T-helper 1 cell treated with Interleukin-12 subunit alpha and Interleukin-12 subunit beta and Interleukin-4 antibody, amounts not matched to agents 30 ng/mL and 1 ng/mL, for 36 hours (primary cell): ENCODE data around the gene HEPACAM. TPM values are rescaled to one million over a fixed set of nuclear protein-coding genes. Genes with fewer than 3 reads are reported as not detected.

ENCODE experiments used
- intact Hi-C: fragments of 100-400 bp; cut with micrococcal nuclease; formaldehyde crosslinking; loops from one replicate; pipeline ENCODE4 v1.15.1; 2024
- total RNA-seq: library from RNA; stranded (reverse); gene quantifications from 2 replicates; pipeline ENCODE4 v1.2.3, GENCODE V29; 2022

Gene HEPACAM
- total RNA-seq, 1 donor from 2014 or later, result not detected

DNA sequence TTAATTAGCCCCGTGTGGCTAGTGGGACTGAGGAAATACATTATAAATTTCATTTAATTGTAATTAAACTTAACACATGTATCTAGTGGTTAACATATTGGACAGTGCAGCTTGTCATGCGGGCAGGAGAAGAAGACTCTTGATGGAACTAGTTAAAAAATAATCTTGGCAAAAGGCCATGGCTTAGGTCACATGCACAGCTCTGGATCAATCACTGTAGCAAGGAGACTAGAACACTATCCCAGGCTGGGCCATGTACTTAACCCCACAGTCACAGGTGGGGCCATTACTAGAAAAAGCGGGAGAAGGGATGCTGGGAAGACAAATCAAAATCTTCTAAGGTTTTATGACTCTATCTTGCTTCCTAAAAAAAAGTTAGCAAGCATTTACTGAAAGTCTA lies 8.7 kb upstream of the HEPACAM start:
- intact Hi-C loops, result no loop called here

- intact Hi-C loops, result no loop called here
Observed at GRCh38 chr11:124943741-124944140, 7.9 kb upstream of the HEPACAM start.

DNA sequence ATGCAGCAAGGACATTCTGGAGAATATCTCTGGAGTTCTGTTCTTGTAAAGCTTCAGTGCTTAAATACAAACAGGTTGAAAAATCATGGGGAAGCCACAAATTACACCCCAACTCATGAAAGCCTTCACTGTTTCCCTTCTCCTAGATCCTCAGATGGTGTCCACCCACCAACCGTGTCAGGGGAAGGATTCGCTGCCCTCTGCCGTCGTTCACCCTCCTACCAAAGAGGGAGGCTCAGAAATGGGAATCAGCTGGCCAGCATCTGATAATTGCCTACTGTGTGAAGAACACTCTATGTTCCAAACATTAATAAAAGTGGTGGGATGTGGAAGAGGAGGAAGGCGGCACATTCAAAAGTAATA lies 7.4 kb upstream of the HEPACAM start:
- intact Hi-C loops, result no loop called here

DNA sequence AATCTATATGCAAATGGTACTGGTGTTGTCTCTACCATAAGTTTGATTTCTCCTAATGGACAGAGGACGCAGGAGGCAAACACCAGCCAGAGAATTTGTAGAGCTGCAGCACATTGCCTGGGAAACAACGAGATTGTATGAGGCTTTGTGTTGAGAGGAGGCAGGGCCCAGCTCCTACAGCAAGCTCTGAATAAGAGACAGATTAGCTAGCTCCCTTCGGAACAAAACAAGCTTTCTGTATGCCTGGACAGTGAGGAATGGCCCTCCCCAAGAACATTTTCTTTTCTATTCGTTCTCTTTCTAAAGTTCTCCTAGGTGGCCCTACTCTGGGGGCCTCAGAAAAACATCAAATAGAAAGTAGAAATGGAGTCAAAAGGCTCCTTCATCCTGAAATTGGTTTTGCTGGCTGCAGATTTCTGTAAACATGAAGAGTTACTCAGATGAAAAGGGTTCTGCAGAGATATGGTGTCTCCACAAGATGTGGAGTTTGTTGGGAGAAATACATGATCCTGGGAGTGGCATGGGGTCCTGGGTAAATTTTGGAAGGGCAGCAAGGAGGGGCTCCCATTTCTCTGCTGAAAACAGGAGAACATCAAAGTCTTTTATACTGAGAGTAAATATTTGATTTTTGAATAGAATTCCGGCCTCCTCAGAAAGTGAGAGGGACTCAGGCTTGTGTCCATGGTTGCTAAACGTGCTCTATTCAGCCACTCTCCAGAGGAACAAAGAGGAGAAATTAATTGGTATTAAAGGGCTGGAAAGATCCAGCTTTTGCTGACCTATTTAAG lies 6.8 kb upstream of the HEPACAM start:
- intact Hi-C loops, result no loop called here

- intact Hi-C loops, result no loop called here
Observed at GRCh38 chr11:124941703-124942102, 5.9 kb upstream of the HEPACAM start.

- intact Hi-C loops, result no loop called here
Observed at GRCh38 chr11:124938970-124939369, 3.1 kb upstream of the HEPACAM start.

- intact Hi-C loops, result no loop called here
Observed at GRCh38 chr11:124938206-124938765, 2.4 kb upstream of the HEPACAM start.

DNA sequence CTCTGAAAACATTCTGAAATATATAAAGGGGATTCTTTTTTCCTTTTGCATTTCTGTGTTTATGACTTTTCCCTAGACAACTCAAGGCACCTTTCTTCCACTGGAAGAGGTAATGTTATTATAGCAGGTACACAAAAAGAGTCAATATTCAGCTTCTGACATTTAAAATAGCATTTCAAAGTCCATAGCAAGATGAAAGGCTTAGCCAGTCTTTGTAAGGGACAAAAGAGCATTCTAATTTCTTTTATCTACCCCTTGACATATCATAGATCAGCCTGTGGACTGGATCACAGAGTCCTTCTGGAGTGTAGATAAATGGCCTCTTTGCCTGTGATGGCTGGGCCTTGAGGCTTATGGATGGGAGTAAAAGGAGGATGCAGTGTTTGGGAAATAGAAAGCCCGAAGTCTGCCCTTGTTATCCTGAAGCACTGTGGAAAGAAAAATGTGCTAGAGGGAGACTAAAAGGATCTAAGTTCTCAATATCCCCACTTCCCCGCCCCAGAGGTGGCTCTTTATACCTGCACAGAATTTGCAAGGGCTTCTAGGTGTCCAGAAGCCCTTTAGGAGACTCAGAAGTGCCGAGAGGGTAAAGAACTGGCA lies 1.6 kb upstream of the HEPACAM start:
- intact Hi-C loops, result no loop called here

DNA sequence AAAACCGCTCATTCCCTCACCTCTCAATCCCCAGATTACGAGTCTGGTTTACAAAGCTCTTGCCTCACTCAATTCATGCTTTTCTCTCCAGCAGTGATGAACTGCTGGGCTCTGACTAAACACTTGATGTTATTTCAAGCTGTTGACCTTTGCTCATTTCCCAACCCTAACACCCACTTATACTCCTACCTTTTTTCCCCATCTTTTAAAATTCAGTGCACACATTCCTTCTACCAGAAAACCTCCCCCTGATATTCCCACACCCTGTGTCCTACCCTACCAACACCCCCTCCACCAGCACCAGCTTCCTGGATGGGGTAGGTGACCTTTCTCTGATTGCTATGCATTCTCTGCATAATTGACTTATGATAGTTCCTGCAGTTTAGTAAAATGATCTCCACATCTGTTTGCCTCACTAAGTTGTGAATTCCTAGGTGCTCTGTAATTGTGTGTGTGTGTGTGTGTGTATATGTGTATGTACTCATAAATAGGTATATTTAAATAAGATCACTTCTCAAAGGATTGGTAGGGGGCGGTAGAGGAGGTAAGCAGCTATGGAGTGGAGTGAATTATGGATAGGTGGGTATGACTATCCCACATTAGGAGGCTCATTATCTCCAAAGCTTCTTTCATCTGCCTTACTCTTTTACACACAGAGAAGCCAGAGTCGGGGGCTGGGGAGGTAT lies 842 bp downstream of the HEPACAM start:
- intact Hi-C loops, result no loop called here

DNA sequence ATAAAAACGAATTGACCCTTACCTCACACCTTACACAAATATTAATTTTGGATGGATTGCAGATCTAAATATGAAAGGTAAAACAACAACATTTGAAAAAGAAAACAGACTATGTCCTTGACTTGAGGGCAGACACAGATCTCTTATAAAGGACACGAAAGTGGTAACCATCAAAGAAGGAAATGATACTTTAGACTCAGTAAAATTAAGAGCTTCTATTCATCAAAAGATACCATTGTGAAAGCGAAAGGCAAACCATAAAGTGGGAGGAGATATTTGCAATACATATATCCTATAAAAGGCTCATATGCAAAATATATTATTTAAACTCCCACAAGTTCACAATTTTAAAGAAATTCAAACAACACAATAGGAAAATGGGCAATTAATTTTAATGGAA lies 5.0 kb downstream of the HEPACAM start:
- intact Hi-C loops, result no loop called here

- intact Hi-C loops, result no loop called here
Observed at GRCh38 chr11:124928942-124929665, 6.7 kb downstream of the HEPACAM start.

- intact Hi-C loops, result loop anchor here (5.0 kb wide), 1 partner anchor 46 kb away; no protein-coding TSS in a partner anchor
Observed at GRCh38 chr11:124923296-124923695, 12.6 kb downstream of the HEPACAM start.

- intact Hi-C loops, result loop anchor here (5.0 kb wide), 1 partner anchor 46 kb away; no protein-coding TSS in a partner anchor
Observed at GRCh38 chr11:124922831-124923230, 13.0 kb downstream of the HEPACAM start.

DNA sequence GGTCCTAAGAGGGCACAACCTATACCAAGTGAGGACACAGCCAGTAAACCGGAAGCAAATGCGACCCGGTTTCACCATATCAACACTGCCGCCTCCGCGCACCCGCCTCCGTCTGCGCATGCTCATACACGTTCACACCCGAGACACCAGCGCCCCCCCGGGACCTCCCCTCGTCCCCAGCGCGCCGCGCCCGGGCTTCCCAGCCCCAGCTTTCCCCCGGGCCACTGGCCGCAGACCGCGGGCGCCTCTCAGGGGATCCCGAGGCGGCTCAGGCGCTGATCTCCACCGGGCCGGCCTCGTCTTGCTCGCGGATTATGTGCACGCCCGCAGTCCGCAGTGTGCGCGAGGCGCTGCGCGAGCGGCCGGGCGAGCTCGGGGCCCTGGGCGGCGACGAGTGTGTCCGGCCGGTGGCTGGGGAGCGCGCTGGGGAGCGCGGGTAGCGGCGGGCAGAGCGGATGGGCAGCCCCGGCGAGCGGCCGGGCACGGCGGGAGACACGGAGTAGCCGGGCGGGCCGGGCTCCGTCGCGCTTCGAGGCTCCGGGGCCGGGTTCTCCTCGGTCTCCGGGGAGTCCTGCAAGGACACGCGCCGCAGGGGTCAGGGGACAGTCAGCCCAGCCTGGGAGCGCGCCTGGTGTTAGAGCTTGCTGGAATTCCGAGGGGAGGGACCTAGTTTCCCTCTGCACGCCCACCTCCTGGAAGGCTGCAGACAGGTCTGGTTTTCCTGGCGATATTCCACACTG lies 14.8 kb downstream of the HEPACAM start:
- intact Hi-C loops, result loop anchor here (1.0 to 5.0 kb wide), 2 partner anchors 30 to 44 kb away; no protein-coding TSS in a partner anchor

- intact Hi-C loops, result loop anchor here (1.0 to 5.0 kb wide), 2 partner anchors 31 to 43 kb away; no protein-coding TSS in a partner anchor
Observed at GRCh38 chr11:124920356-124920755, 15.5 kb downstream of the HEPACAM start.

- intact Hi-C loops, result loop anchor here (1.0 to 5.0 kb wide), 2 partner anchors 31 to 43 kb away; no protein-coding TSS in a partner anchor
Observed at GRCh38 chr11:124919898-124920297, 15.9 kb downstream of the HEPACAM start.

DNA sequence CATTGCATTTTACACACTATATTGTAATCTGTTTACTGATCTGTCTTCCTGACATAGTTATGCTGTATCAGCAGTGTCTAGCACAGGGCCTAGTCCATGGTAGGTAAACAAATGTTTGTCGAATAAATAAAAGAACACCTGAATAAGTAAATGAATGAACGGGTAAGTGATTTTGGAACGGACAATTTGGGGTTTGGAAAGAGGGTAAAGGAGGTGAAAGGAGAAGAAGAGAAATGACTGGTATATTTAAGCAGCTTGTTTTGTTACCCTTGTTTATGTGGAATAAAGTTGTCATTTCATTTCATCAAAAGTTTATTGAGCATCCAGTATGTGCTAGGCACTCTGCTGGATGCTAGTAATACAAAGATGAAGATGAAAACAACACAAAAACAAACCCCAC lies 16.9 kb downstream of the HEPACAM start, which contains the start of gene HEPN1:
TSS of gene HEPN1 (plus strand) at position 301 of the 400 bp plus-strand sequence.
- intact Hi-C loops, result no loop called here

DNA sequence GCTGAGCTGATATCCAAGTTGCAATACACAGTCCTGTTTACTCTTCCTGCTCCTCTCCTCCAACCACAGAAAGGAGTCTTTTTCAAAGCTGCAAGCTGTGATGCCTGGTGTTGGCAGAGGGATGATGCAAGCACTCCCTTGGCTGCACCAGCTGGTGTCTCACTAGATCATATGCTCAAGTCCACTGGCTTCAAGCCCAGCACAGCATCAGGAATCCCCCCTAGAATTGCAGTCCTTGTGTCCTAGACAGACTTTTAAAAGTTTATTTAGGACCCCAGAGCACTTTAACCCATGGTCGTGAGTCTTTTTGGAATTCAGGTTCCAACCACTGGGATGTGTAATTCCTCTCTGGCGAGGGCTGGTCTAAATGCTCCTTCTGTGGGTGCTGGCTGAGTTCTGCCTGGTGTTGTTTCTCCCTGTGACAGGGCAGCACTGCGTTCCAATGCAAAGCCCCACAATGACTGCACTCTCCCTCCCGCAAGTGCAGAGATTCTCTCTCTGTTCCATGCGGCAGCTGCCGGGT lies 18.7 kb downstream of the HEPACAM start:
- intact Hi-C loops, result no loop called here

GRCh38 chr11:124916370-124916710 lies 19.5 kb downstream of the HEPACAM start:
- intact Hi-C loops, result no loop called here
